GM21360 (cell line): ENCODE data around the gene MYO1F.
"Not testable (repeated sequence)": the region's sequence is repeated elsewhere in the genome, so short reads cannot be mapped to it uniquely, and the experiment has no call there.

ENCODE experiments used
- ATAC-seq: cut with Tn5 transposase; IDR thresholded peaks from one replicate; pipeline ENCODE4 v1.9.1; 2021; ENCODE audit warnings: mild to moderate bottlenecking, moderate library complexity; ENCODE audit not compliant: unreplicated experiment

The MYO1F gene

DNA sequence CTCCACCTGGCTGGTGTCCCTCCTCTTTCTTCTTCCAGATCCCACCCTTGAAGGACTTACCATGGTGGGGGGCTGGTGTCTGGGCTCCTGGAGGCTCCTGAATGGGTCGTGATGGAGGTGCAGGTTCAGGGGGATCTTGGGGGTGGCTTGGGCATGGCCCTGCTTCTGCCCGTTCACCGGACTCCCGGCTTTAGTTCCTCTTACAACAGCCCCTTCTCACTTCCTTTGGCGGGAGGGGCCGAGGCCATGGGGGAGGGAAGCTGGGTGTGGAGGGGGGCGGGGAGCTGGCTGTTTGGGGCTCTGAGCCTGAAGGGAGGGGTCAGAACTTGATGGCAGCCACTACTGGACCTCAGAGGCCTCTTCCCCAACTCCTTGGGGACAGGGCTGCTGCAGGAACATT lies at the start of gene MYO1F:
MYO1F (minus strand) TSS at position 196 of the 400 bp plus-strand sequence; CDS start at position 63, 133 bp downstream.
- no peak for ATAC-seq

DNA sequence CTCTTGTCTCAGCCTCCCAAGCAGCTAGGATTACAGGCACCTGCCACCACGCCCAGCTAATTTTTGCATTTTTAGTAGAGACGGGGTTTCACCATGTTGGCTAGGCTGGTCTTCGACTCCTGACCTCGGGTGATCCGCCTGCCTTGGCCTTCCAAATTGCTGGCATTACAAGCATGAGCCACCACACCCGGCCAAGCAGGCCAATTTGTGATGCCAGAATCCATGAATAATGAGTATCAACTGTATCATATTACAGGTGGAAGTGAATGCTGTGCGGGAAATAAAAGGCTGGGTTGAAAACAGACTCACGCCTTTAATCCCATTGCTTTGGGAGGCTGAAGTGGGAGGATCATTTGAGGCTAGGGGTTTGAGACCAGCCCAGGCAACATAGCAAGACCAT lies 49.6 kb upstream of the MYO1F start:
- ATAC-seq = no peak

DNA sequence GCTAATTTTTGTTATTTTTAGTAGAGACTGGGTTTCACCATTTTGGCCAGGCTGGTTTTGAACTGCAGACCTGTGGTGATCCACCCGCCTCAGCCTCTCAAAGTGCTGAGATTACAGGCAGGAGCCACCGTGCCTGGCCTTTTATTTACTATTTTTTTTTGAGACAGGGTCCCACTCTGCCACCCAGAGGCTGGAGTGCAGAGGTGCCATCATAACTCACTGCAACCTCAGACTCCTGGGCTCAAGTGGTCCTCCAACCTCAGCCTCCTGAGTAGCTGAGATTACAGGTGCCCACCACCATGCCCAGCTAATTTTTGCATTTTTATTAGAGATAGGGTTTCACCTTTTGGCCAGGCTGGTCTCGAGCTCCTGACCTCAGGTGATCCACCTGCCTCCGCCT lies 45.6 kb upstream of the MYO1F start:
- ATAC-seq = not testable (repeated sequence)

DNA sequence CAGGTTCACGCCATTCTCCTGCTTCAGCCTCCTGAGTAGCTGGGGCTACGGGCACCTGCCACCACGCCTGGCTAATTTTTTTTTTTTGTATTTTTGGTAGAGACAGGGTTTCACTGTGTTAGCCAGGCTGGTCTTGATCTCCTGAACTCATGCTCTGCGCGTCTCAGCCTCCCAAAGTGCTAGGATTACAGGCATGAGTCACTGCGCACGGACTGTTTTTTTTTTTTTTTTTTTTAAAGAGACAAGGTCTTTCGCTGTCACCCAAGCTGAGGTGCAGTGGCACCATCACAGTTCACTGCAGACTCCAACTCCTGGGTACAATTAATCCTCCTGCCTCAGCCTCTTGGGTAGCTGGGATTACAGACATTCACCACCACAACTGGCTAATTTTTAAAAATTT lies 41.5 kb upstream of the MYO1F start:
- no peak for ATAC-seq

DNA sequence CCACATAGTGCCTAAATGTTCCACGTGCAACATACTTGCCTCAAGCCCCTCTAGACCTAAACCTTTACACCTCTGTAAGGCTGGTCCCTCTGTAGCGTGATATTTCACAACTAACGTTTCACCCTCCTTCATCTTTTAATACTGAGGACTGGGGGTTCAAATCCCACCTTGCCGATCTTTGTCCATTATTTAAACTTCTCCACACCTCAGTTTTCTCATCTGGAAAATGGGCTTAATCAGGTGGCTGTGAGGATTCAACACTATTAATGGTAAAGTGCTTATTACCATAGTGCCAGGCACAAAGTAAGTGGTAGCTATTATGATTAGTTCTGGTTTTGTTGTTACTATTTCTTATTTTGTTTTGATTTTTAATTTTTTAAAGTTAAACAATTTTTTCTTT lies 40.7 kb upstream of the MYO1F start:
- no peak for ATAC-seq

DNA sequence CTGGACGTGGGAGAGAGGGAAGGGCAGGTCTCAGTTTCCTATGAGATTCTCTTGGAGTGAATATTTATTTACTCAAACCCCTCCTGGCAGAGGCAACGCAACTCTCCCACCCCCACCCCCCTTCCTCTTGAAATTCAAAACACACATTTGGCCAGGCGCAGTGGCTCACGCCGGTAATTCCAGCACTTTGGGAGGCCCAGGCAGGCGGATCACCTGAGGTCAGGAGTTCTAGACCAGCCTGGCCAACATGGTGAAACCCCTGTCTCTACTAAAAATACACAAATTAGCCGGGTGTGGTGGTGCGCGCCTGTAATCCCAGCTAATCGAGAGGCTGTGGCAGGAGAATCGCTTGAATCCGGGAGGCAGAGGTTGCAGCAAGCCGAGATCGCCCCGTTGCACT lies 40.1 kb upstream of the MYO1F start:
- not testable (repeated sequence) for ATAC-seq

- ATAC-seq = no peak
Observed at GRCh38 chr19:8616861-8617260, 39.6 kb upstream of the MYO1F start.

DNA sequence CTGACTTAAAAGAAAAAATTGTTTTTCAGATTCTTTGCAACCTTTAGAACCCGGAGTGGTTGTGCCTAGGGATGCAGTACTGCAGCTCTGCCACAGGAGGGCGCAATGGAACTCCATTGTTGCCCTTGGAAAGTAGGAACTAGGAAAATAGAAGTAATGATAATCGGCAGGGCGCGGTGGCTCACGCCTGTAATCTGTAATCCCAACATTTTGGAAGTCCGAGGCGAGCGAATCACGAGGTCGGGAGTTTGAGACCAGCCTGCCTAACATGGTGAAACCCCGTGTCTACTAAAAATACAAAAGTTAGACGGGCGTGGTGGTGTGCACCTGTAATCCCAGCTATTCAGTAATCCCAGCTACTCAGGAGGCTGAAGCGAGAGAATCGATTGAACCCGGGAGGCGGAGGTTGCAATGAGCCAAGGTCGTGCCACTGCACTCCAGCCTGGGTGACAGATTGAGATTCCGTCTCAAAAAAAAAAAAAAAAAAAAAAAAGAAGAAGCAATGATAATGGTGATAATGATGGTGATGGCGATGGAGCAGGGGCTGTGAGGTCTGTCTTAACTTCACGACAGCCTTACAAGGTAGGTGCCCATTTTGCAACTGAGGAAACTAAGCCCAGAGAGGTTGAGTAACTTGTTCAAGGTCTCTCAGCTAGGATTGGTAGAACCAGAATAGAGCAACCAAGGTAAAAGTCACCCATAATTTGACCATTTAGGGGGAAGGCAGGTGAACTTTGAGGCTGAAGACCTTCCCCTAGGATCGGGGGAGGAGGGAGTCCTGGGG lies 38.8 kb upstream of the MYO1F start:
- no peak for ATAC-seq

DNA sequence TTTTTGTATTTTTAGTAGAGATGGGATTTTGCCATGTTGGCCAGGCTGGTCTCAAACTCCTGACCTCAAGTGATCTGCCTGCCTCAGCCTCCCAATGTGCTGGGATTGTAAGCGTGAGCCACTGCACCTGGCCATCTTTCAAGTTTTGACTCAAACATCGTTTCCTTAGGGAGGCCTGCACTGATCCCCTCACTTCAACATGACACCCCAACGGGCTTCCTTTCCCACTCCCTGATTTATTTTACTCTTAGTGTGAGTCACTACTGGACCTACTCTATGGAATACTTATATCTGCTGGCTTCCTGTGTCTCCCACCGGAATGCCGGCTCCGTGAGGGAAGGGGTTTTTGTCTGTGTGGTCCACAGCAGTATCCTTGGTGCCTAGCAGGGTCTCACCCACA lies 37.8 kb upstream of the MYO1F start:
- ATAC-seq = no peak

- ATAC-seq = no peak
Observed at GRCh38 chr19:8614455-8614854, 37.2 kb upstream of the MYO1F start.

- ATAC-seq = no peak
Observed at GRCh38 chr19:8612807-8613171, 35.5 kb upstream of the MYO1F start.

GRCh38 chr19:8611877-8612806 lies 34.9 kb upstream of the MYO1F start:
- ATAC-seq = no peak

GRCh38 chr19:8611391-8611876 lies 34.2 kb upstream of the MYO1F start:
- ATAC-seq = no peak

DNA sequence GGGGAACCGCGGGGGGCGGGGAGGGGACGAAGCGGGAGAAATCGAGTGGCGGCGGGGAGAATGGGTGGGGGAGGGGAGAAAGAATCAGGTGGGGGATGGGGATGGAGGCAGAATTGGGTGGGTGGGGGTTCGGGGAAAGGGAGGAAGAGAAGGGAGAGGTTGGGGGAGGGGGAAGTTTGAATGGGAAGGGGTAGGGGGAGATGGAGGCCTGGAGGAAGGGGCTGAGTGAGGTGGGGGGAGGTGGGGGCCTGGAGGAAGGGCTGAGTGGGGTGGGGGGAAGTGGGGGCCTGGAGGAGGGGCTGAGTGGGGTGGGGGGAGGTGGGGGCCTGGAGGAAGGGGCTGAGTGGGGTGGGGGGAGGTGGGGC lies 33.7 kb upstream of the MYO1F start:
- no peak for ATAC-seq

- no peak for ATAC-seq
Observed at GRCh38 chr19:8610041-8610935, 33.0 kb upstream of the MYO1F start, which contains the start of gene ADAMTS10. TSS of gene ADAMTS10 (minus strand) at chr19:8610715. CDS start at chr19:8605710, 5,005 bp downstream.

- no peak for ATAC-seq
Observed at GRCh38 chr19:8609279-8610040, 32.2 kb upstream of the MYO1F start.

- no peak for ATAC-seq
Observed at GRCh38 chr19:8608941-8609278, 31.7 kb upstream of the MYO1F start.

- no peak for ATAC-seq
Observed at GRCh38 chr19:8607386-8607785, 30.1 kb upstream of the MYO1F start.

DNA sequence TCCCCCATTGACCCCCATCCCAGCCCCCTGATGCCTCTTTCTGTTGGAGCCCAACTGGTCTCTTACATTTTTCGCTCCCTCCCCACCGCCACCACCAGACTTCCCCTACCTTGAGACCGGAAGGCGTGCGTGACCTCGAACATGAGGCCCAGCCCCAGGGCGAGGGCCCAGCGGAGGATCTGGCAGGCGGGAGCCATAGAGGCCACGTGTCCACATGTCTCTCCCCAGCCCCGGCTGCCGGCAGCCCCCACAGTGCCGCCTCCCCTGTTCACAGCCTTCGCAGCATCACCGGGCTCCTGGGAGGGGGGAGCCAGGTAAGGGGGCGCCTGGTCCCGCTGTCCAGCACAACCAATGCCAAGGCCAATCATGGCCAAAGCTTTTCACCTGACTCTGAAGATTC lies 28.3 kb upstream of the MYO1F start:
- no peak for ATAC-seq

DNA sequence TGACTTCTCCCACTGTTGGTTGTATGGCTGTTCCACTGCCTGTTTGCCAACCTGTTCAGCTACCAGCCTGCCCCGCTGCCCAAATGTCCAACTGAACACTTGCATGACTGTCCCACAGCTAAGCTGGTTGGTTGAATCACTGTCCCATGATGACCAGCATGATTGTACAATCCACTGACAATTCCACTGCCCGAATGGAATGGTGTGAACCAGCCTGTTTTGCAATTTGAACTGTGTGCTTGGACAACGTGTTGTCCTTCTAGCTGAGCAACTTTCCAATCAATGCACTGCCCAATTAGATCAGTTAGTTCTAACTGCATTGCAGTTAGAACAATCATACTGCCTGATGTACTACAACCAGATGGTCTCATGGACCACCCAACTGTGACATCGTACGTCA lies 24.6 kb upstream of the MYO1F start:
- ATAC-seq = no peak
